Measurements from ENCODE around the gene CYGB.

The CYGB gene

DNA sequence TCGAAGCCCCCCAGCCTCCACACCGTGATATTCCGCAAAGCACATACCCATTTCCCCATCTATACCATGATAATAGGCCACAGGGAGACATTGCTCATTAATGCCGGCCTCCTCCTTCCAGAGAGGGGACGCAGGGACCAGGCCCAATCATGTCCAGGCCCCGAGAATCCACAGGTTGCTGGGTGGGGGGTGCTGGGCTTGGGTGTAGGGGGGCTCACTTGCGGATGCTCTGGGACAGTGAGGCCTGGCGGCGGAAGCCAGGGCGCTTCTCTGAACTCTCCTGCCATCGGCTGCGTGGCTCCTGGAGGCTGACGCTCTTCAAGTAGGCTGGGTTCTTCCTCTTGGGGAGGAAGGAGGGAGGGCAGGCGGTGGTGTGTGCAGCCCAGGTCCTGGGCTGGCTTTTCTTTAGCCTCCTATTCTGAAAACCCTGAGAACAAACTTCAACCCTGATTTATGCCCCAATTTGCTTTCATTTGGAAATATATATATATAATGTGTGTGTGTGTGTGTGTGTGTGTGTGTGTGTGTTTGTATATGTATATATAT lies 57.9 kb downstream of the CYGB start:
- no peak for DNase-seq (ENCODE audit: low spot score)

DNA sequence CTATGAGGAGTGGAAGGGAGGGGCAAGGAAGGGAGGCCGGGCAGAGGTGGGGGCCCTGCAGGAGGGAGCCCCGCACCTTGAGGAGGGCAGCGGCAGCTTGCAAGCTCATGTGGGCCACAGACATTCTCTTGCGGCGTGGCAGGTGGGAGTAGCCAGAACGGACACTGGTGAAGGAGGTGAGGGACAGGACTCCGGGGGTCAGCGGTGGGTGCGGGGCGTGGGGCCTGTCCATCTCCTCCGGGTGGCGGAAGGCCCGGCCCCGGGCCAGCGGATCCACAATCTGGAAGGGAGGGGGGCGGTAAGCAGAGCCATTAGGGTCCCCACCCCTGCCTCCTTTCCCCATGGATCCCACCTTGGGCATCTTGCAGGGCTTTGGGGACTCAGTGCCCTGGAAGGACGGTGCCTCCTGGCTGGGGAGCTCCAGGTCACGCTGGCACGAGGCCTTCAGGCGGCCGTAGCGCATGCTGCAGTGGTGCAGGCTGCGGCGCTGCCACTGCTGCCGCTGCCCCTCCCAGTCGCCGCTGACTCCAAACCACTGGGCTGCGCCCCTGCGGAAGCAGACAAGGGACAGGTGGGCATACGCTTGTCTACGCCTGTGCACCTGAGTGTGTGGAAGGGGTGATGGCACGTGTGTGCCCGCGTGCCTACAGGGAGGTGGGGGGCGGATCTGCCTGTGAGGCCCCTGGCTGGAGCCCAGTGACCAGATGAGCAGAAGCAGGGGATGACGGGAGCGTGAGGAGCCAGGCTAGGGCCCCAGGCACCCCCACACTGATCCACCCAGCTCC lies 58.6 kb downstream of the CYGB start:
- DNase-seq (ENCODE audit: low spot score), result no peak

DNA sequence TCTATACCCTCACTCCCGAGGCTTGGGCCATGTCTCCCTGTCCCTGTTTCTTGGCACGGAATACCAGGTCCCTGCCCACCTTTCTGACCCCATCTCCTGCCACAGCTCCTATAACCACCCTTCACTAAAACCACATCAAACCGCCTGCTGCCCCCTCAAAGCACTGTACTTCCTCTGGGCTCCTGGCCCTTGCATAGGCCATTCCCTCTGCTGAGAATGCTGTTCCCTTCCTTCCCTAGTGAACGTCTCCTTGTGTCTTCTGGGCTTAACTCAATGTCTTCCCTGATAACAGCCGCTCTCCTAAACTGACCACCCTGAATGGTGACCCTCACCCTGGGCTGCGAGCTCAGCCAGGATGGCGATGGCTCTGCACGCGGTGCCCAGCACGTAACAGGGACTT lies 59.4 kb downstream of the CYGB start:
- no peak for DNase-seq (ENCODE audit: low spot score)

DNA sequence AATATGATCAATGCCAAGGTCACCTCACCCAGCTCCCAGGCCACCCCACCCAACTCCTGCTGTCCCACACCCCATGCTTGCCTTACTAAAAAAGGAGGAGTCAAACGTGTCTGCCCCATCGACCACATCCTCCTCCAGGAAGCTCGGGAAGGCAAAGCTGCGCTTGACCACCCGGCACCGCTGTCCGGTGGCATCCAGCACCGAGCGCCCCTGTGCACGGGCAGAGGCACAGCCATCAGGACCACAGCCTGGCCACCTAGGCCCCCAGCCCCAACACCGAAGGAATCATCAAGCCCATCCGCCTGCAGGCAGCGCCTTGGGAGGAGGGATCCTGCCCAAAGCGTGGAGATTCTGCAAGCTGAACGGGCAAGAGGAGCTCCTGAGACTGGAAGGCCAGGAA lies 59.9 kb downstream of the CYGB start:
- DNase-seq (ENCODE audit: low spot score), result no peak

Data from globus pallidus (tissue), 1 donor.